KOPT-K1 (cell line): ENCODE measurements around the gene CECR2.
"Not testable (repeated sequence)": the region's sequence is repeated elsewhere in the genome, so short reads cannot be mapped to it uniquely, and the experiment has no call there.

Source experiments
- H3K27ac ChIP-seq: fragments of 200-600 bp; sonication (generic); 2 replicates; pipeline ENCODE4 v1.5.1; 2016; ENCODE audit warnings: antibody characterized with exemption, mild to moderate bottlenecking, low read depth, low read length; ENCODE audit not compliant: poor library complexity, severe bottlenecking
- H3K36me3 ChIP-seq: fragments of 200-600 bp; sonication (generic); 2 replicates; pipeline ENCODE4 v1.5.1; 2017; ENCODE audit warnings: antibody characterized with exemption, mild to moderate bottlenecking, low read length, moderate library complexity; ENCODE audit not compliant: insufficient read depth
- H3K9me3 ChIP-seq: fragments of 200-600 bp; sonication (generic); 2 replicates; pipeline ENCODE4 v1.5.1; 2017; ENCODE audit warnings: antibody characterized with exemption, low read length, mild to moderate bottlenecking; ENCODE audit not compliant: insufficient read depth, poor library complexity, severe bottlenecking

Gene CECR2

GRCh38 chr22:17566016-17566687, 196.9 kb downstream of the CECR2 start:
- not testable (repeated sequence) for H3K9me3 ChIP-seq, H3K36me3 ChIP-seq, H3K27ac ChIP-seq

GRCh38 chr22:17566776-17567175, 197.5 kb downstream of the CECR2 start:
- Histone ChIP-seq H3K9me3 (no peaks in the 10 kb centered on the region), H3K27ac (no peak overlapping the region), H3K36me3 (no peaks in the 10 kb centered on the region)

DNA sequence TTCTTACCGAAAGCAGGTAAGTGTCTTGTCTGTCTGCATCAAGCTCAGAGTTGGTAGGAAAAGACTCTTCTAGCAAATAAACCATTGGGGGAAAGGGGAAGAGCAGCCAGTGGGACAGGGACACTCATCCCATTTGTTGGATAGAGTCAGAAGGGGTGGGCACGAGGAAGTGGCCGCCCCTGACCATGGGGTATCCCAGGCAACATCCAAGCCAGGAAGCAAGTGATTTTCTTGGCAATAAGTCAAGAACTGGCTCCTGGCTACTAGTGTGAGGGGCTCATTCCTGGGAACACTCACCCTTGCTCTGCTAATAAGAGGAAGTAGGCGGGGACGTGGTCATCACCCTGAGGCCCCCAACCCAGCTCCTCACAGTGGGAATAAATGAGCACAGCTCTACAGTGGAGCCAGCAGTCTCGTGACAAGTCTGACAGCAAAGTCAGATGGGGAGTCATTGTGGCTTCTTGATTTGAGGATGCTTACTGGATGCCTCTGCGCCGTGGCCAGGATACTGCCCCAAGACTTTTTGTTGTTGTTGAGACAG, 200.8 kb downstream of the CECR2 start:
- Histone ChIP-seq H3K36me3 (no peaks in the 10 kb centered on the region), H3K9me3 (no peaks in the 10 kb centered on the region), H3K27ac (no peak overlapping the region)

GRCh38 chr22:17570851-17571631, 201.8 kb downstream of the CECR2 start:
- Histone ChIP-seq H3K36me3 (no peaks in the 10 kb centered on the region), H3K27ac (no peak overlapping the region), H3K9me3 (no peaks in the 10 kb centered on the region)

DNA sequence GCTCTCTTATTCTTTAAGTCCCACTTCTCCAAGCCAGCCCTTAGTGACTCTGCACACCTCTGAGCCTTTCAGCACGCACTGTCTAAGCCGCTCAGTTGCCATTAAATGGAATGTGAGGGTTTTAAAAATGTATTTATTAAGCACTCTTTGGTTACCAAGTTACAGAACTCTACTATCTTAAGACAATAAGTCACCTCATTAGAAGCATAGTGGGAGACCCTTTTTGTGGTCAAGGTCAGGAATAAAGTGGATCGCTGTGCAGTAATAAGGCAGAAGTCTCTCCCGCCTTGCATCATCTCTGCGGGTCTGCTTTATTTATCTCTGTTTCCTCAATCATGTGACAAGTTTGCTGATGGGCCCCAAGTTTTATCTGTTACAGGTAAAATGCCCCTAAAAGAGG, 205.9 kb downstream of the CECR2 start:
- H3K27ac ChIP-seq = no peak overlapping the region
- H3K36me3 ChIP-seq = no peaks in the 10 kb centered on the region
- no peaks in the 10 kb centered on the region for H3K9me3 ChIP-seq

DNA sequence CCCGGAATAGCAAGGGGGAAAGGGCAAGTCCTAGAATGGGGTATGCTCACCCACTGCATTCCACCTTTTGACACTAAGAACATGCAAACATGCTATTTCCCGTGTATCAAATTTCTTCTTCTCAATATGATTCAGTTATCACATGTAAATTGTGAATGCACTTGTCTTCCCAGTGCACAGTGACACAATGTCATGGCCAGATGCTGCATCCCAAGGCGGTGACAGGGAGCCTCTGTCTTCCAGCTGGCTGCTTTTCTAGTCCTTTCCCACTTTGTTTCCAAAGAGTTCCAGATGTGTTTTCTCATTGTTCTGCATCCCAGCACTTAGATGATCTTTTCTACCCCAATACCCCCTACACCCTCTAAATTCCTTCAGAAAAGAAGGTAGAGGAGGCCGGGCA, 206.4 kb downstream of the CECR2 start:
- no peaks in the 10 kb centered on the region for H3K9me3 ChIP-seq
- H3K27ac ChIP-seq = no peak overlapping the region
- H3K36me3 ChIP-seq = no peaks in the 10 kb centered on the region

DNA sequence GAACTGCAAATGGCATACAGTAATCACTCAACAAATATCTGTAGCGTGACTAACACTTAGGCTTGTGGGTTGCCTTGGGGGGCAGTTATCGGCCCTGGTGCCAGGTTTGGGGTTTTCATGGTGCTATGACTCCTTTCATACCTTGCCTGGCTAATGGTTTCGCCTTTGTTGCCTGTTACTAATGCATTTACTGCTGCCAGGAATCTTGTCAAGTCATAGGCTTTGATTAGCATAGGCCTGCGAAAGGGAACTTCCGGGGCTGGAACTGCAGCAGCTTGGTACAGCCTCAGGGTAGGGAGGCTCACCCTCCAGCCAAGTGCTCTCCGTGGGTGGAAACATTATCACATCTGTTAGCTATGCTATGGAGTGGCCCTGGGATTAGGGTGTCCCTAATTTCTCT, 207.2 kb downstream of the CECR2 start:
- H3K36me3 ChIP-seq = no peaks in the 10 kb centered on the region
- H3K27ac ChIP-seq = no peak overlapping the region
- no peaks in the 10 kb centered on the region for H3K9me3 ChIP-seq

GRCh38 chr22:17578136-17578754, 209.0 kb downstream of the CECR2 start:
- no peaks in the 10 kb centered on the region for H3K36me3 ChIP-seq
- H3K27ac ChIP-seq = no peak overlapping the region
- H3K9me3 ChIP-seq = no peaks in the 10 kb centered on the region

- H3K36me3 ChIP-seq = no peaks in the 10 kb centered on the region
- no peaks in the 10 kb centered on the region for H3K9me3 ChIP-seq
- H3K27ac ChIP-seq = no peak overlapping the region
These were observed 210.3 kb downstream of the CECR2 start for GRCh38 chr22:17579535-17579981.

DNA sequence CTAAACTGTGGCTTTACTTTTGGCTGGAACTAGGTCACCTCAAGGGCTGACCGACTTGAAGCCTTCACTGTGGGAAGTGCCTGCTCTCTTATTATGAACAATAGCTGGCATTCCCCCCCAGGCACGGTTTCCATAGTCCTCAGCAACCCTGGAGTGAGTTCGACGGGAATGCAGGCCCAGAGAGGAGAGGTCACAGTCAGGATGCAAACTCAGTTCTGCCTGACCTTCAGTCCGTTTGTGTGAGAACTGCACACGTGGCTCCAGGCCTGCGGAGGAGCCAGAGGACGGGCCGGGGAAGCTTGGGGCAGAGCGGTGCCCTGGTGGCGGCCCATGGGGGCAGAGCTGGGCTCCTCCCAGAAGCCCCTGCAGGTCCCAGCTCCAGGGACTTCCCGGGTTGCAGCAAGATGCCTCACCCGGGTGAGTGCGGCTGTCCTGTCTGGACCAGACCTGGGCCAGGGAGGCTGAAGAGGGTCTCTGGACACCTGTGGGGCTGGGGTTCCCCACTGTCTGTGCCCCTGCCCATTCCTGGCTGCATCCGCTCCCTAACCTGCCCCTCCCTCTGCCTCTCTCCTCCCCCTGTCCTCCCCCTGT, 211.3 kb downstream of the CECR2 start:
- no peaks in the 10 kb centered on the region for H3K9me3 ChIP-seq
- H3K27ac ChIP-seq = no peak overlapping the region
- no peaks in the 10 kb centered on the region for H3K36me3 ChIP-seq

DNA sequence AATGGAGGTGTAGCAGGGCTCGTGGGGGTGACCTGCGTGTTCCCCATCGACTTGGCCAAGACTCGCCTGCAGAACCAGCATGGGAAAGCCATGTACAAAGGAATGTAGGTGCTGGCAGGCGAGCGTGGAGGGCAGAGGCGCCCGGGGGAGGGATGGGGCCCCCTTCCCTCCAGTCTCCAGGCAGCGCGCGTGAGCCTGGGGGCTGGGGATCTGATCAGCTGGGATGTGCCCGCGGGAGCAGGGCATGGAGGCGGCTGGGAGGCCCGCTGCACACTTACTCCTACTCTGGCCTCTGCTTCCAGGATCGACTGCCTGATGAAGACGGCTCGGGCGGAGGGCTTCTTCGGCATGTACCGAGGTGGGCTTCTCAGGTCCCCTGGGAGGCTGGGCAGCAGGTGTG, 211.8 kb downstream of the CECR2 start:
- H3K36me3 ChIP-seq = no peaks in the 10 kb centered on the region
- H3K27ac ChIP-seq = no peak overlapping the region
- no peaks in the 10 kb centered on the region for H3K9me3 ChIP-seq

DNA sequence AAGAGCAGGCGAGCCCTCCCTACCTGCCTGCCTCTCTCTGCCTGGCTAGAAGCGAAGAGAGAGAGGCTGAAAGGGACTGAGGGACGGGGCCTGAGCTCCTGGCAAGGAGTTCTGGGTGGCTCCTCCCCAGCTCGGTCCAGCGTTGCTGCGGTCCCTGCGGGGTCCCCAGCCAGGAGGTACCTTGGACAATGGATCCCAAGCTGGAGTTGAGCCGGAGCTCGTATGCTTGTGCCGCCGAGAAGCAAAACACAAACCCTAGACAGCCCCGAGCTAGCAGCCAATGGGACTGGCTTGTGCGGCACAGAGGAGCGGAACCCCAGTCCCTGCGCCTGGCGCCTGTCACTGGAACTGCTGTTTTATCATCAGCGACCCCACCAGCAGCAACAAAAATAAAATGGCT, 212.4 kb downstream of the CECR2 start:
- no peaks in the 10 kb centered on the region for H3K9me3 ChIP-seq
- no peaks in the 10 kb centered on the region for H3K36me3 ChIP-seq
- H3K27ac ChIP-seq = no peak overlapping the region

DNA sequence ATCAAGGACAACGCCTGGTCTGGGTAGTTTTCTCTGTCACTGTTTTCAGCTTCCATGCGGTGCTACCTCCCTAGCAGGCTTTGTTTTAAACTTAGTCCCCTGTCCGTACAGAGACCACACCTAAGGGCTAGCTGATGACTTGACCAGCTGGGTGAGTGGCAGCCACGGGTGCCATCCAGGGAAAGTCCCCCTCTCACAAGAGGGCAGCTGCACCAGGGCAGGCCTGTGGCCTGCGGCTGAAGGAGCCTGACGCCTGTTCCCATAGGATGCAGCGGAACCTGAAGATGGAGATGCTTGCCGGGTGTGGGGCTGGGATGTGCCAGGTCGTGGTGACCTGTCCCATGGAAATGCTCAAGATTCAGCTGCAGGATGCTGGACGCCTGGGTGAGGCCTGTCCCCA, 213.9 kb downstream of the CECR2 start:
- Histone ChIP-seq H3K27ac (no peak overlapping the region), H3K36me3 (no peaks in the 10 kb centered on the region), H3K9me3 (no peaks in the 10 kb centered on the region)

DNA sequence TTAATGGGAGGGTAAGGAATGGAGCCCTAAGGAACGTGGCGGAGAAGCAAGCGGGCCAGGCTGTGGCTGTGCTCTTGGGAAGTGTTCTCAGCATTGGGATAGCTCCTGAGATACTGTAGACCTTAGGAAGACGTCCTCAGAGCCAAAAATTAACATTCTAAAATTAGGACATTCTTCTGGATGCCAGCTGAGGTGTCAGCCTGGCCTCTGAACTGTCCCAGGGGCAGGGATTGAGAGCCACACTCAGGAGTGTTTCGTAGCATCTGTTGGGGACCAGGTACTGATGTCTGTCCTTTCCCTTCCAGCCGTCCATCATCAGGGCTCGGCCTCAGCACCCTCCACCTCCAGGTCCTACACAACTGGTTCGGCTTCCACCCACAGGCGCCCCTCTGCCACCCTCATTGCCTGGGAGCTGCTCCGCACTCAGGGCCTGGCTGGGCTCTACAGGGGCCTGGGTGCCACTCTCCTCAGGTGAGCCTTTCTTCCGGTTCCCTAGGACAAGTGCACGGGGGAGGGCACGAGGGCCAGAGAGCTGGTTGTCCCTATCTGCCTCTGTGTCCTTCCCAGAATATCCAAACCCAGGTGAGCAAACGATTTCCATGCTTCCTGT, 217.7 kb downstream of the CECR2 start:
- Histone ChIP-seq H3K9me3 (no peaks in the 10 kb centered on the region), H3K27ac (no peak overlapping the region), H3K36me3 (peaks cover 27% of the 10 kb centered on the region)

GRCh38 chr22:17587629-17588028, 218.4 kb downstream of the CECR2 start:
- no peak overlapping the region for H3K27ac ChIP-seq

More at GRCh38 chr22:17587629-17588028, 218.4 kb downstream of the CECR2 start:
- Histone ChIP-seq H3K9me3 (no peaks in the 10 kb centered on the region), H3K36me3 (peaks cover 34% of the 10 kb centered on the region)
